GM18873 (cell line): ENCODE measurements around the gene SLC25A29.

Source experiments
- ATAC-seq: cut with Tn5 transposase; IDR thresholded peaks from one replicate; pipeline ENCODE4 v1.9.1; 2021; ENCODE audit warnings: mild to moderate bottlenecking, moderate library complexity, moderate number of reproducible peaks; ENCODE audit not compliant: unreplicated experiment, low FRiP score

The SLC25A29 gene

DNA sequence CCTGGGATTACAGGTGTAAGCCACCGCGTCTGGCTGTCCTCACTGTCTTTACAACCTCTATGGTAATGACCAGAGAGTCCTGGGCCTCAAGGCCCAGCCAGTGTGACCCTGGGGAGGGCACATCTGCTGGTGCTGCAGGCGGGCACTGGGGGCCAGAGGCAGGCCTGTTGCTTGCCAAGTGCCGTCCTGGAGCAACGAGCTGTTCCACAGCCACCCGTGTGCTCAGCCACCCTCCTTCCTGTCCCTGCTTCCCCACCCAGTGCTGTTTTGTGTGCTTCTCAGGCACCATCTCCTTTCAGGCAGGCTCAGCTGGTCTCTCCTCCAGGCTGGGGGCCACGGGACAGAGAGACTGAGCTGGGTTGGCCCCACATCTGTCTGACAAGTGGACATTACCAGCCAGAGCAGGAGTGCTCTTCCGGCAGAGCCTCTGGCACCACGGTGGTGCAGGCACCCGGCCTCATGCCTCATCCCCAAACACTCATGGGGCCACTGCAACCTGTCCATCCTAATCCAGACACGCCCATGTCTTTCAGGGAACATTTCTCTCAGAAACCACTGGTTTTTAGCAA lies 25.9 kb upstream of the SLC25A29 start:
- no peak for ATAC-seq

DNA sequence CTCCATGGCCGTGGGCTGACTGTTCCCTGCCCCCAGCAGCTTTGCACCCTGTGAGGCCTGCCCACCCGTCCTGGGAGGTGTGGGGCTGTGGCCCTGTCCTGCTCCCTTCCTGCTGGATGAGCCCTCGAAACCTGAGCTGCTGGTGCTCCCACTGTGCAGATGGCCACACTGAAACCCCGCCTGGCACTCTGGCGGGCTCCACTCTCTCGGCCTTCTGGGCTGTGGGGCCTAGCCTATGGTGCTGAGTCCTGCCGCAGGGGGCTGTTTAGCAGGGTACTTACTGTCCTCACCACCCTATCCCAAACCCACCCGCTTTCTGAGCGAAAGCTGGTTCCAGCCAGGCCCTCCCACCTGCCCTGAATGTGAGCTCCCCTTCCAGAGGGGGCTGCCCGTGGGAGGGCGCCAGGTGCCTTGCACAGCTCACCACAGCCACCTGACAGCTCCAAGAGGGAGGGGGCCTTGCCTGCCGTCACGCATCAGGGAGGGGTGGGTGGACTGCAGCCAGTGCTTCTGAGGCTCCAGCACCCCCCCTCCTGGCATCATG lies 24.2 kb upstream of the SLC25A29 start:
- ATAC-seq = no peak

GRCh38 chr14:100330007-100330344 lies 23.7 kb upstream of the SLC25A29 start:
- no peak for ATAC-seq

- no peak for ATAC-seq
These were observed 23.2 kb upstream of the SLC25A29 start for GRCh38 chr14:100329233-100330006.

GRCh38 chr14:100328495-100329163 lies 22.4 kb upstream of the SLC25A29 start:
- no peak for ATAC-seq

DNA sequence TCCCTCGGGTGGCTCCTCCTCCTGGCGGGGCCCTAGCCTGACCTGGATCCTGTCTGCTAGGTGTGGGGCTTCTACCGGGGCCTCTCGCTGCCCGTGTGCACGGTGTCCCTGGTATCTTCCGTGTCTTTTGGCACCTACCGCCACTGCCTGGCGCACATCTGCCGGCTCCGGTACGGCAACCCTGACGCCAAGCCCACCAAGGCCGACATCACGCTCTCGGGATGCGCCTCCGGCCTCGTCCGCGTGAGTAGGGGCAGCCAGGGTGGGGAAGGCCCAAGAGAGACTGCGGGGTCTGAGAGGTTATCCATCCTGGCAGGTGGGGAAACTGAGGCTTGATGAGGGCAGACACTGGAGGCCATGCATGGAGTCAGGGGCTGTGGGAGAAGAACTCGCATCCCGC lies 20.9 kb upstream of the SLC25A29 start:
- no peak for ATAC-seq

GRCh38 chr14:100325958-100326357 lies 19.7 kb upstream of the SLC25A29 start:
- no peak for ATAC-seq

GRCh38 chr14:100325231-100325632 lies 19.0 kb upstream of the SLC25A29 start:
- ATAC-seq = no peak

- ATAC-seq = no peak
These were observed 17.7 kb upstream of the SLC25A29 start for GRCh38 chr14:100323942-100324307.

DNA sequence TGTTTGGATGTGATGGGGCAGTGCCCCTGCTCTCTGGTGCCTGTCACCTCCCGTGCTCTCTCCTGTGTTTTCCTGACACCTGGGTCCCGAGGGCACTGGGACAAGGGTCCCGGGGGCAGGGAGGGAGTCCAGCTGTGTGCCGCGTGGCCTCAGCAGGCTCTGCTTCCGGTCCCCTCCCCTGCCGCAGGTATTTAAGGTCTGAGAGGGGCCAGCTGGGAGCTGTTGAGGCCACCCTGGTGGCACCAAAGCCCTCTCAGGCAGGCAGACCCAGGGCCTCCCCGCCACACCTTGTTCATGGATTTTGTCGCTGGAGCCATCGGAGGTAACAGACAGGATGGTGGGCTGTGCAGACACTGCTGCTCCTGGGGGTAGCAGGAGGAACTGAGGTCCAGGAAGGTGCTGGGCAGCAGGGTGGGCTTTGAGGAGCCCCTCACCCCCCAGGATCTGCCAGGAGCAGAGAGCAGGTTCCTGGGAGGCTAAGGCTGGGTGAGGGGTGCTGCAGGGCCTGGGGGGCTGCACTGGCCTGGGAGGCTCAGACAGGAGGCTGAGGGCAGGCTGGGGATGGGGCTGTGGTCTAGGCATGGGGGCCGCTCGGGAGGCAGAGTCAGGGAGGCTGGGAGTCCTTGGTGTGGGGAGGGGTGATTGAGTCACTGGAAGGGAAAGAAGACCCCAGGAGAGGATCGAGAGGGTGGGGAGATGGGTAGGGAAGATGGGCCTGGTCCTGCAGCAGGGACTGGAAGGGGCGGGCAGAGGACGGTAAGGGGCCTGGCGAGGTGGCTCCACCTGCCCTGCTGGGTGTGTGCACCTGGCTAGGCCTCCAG lies 17.1 kb upstream of the SLC25A29 start, which contains the start of gene SLC25A47:
Gene SLC25A47, plus strand, starts transcription at position 219 of the 821 bp plus-strand sequence. Its CDS starts 76 bp downstream, at position 295.
- ATAC-seq = no peak

DNA sequence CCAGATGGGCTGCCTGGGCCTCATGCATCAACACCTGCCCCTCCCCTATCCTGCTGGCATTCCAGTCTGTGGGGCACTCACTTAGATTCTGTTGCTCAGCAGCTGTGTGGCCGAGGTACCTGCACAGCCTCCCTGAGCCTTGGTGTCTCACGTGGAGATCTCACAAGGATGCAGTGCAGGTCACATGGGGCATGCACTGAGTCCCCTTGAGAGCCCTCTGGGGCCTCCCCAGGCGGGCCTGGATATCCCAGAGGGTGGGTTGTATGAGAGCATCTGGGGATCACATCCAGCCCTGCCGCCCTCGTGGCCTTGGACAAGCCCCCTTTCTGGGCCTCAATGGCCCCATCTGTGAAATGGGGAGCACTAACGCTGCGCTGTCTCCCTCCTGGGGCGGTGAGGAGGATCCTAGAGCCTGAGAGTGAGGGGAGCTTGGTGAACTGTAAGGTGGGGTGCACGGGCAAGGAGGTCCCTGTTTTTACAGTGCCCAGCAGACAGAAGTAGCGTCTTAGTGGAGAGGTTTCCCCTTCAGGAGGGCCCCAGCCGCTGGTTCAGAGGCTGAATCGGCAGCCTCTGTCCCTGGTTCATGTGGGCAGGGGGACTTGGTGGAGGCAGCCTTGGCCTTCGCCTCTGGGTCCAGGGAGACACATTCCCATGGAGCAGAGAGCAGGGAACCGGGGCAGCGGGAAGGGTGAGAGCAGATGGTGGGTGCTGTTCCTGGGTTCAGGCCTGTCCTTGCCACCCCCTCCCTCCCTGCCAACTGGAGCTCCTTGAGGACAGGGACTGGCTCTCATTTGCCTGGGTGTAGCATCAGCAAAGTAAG lies 16.1 kb upstream of the SLC25A29 start:
- no peak for ATAC-seq

DNA sequence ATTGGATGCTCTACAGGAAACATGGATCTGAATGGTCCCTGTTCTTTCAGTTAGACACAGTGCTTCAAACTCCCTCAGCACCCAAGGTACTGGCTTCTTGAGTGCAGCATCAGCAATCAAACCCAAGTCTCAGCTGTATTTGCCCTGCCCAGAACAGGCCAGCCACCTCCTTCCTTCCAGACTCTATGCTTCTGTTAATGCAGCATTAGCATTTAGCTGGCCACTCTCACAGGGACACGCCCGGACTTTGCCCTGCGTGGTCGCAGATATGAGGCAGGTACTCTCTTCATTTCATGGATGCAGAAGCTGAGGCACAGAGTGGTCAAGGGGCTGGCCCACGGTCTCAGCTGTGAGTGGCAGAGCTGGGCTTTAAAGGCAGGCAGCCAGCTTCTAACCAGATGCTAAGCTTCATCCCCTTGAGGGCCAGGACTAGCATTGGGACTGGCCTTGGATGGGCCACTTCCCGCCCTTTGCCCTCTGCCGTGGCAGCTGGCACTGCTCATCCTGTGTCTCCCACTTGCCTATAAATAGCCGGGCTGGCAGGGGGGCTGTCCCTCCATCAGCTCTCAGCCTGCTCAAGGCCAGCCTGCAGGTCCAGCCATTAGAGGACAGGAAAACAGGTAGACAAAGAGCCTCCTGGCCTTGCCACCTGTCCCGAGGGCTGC lies 15.4 kb upstream of the SLC25A29 start:
- no peak for ATAC-seq

GRCh38 chr14:100320157-100320856 lies 14.1 kb upstream of the SLC25A29 start:
- no peak for ATAC-seq

- ATAC-seq = peak; percentile 51
These were observed 11.9 kb upstream of the SLC25A29 start for GRCh38 chr14:100317912-100318808.

- ATAC-seq = no peak
These were observed 11.1 kb upstream of the SLC25A29 start for GRCh38 chr14:100317389-100317788.

DNA sequence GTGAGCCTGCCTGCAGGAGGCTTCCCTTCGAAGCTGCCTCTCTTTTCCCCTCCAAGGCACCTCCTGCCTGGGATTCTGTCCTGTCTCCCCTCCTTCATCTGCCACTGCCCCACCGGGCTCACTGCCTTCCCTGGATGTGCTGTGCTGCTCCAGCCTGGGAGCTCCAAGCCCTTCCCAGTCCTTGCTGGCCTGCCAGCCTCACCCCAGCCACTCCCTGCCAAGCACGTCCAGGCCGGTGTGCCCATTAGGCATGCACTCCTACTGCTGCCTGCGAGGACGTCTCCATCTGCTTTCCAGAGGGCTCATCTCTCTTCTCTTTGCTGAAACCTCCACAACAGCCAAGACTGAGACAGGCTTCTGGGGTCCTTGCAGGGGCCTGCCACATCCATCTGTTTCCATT lies 8.5 kb upstream of the SLC25A29 start:
- no peak for ATAC-seq

DNA sequence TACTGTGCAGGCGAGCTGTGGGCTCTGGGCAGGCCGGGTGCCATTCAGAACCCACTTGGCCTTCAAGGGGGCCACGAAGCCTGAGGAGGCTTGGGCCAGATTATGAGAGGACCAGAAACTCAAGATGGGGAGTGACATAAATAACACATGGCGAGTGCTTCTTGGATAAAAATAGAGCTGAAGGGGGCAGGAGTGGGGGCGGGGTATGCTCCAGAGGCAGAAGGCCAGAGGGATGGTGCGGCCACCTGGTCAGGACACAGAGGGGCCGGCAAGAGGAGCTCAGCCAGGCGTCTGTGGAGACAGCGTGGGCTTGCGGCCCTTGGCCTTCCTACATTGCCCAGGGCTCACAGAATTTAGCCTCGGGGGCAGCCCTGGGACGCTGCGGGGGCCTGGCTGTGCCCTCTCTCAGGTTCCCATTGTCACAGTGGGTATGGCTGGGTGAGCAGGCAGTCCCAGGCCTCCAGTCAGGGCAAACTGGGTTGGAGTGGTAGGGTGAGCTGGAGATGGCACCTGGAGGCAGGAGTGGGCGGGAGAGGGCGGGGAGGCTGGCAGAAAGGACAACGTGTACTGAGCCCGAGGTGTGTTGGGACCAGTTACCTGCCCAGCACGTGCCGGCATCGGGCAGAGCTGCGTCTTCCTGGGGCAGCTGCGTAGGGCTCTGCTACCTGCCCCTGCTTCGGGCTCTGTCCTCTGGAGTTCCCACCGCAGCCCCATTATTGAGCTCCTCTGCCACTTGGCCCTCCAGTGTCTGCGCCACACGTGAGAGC lies 7.4 kb upstream of the SLC25A29 start:
- no peak for ATAC-seq
